Gastroesophageal sphincter (tissue), 3 donors: ENCODE data around the gene SMG6.

Source experiments
- POLR2A ChIP-seq, 2 donors: fragments of 450-650 bp; IDR thresholded peaks; one replicate each; pipeline ENCODE4 v1.6.1; 2017; ENCODE audit warnings: antibody characterized with exemption in 2 of 2, mild to moderate bottlenecking in 2 of 2, moderate library complexity in 1 of 2
- TF ChIP-seq, protein P1 (sequence below), 4 experiments: fragments of 200-600 bp in 2 of 4; fragments of 450-650 bp in 2 of 4; sonication (generic) in 1 of 4; IDR thresholded peaks; one replicate each; pipeline ENCODE4 v1.5.1; 2017 to 2019; ENCODE audit warnings: antibody characterized with exemption in 4 of 4, mild to moderate bottlenecking in 2 of 4, moderate library complexity in 2 of 4

DNA sequence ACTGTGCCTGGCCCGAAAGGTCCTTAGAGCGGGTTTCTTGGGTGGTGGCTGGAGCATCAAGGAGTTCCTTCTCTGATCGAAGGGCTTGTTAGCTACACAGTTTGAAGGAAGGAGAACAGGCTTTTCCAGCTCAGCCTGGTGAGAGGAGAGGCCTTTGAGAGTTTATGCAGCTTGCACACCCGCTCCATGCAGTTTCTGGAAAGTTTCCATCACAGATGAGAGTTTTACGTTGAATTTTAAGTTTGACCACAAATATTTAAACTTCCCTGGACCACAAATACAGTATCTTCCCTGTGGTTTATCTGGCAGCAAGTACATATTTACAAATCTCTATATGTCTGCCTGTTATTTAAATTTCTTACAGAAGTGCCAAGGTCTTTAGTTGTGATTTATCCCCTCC is 191.9 kb downstream of the SMG6 start:
- TF ChIP-seq, protein P1, sequence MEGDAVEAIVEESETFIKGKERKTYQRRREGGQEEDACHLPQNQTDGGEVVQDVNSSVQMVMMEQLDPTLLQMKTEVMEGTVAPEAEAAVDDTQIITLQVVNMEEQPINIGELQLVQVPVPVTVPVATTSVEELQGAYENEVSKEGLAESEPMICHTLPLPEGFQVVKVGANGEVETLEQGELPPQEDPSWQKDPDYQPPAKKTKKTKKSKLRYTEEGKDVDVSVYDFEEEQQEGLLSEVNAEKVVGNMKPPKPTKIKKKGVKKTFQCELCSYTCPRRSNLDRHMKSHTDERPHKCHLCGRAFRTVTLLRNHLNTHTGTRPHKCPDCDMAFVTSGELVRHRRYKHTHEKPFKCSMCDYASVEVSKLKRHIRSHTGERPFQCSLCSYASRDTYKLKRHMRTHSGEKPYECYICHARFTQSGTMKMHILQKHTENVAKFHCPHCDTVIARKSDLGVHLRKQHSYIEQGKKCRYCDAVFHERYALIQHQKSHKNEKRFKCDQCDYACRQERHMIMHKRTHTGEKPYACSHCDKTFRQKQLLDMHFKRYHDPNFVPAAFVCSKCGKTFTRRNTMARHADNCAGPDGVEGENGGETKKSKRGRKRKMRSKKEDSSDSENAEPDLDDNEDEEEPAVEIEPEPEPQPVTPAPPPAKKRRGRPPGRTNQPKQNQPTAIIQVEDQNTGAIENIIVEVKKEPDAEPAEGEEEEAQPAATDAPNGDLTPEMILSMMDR (IDR thresholded peaks at IDR 0.05) = no peak
- TF ChIP-seq POLR2A (IDR thresholded peaks at IDR 0.05) = no peak
